ENCODE results near the gene STIL. TPM values are rescaled to one million over a fixed set of nuclear protein-coding genes. Genes with fewer than 3 reads are reported as not detected.
"Not testable (repeated sequence)": the region's sequence is repeated elsewhere in the genome, so short reads cannot be mapped to it uniquely, and the experiment has no call there.

STIL gene
- total RNA-seq: 10 to 100 TPM; 44.0 to 51.3 TPM

DNA sequence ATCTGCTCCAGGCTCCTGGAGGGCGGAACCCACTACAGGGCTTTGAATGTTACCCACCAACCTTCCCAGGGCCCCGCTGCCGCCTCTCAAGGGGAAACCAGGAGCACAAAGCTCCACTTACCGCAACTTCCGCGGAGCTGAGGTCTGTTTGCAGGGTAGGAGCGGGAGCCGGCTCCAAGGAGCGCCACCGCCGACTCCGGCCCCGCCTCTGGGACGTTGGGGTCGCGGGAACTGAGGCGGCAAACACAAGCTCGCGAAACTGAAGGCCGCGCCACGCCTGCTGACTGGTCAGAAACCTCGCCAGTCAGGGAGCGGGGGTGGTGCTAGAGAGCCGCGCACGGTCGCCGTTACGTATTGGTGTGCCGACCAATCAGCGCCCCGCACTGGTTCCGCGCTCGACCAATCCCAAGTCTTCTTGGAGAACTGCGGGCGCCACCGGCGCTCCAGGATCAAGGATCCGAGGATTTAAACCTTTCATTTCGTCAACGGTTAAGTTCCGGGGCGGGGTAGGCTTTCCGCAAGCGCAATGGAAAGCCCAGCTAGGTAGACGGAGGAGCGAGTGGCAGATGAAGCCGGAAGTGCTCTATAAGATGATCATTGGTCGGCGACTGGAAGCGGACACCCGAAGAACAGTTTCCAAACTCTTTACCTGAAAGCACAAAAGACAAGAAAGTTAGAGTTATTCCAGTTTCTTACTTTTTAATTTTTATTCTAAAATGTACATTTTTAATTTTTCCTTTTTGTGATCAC is at the start of gene STIL:
Gene STIL, minus strand, starts transcription at position 233 of the 750 bp plus-strand sequence. CDS start 3,828 bp downstream, outside the sequence.
- ChIA-PET POLR2A (interaction anchor here (0.7 to 1.3 kb wide), 3 partner anchors 18 to 647 kb away, joined by 3 to 10 read pairs (median 4); partner anchors contain the start of gene CMPK1), CTCF (interaction anchor here (0.6 to 1.4 kb wide), 11 partner anchors 9 to 424 kb away, joined by 3 to 9 read pairs (median 4); partner anchors contain the start of genes CMPK1 and FOXD2)
- no peaks in the 10 kb centered on the region for H3K27me3 Mint-ChIP-seq
- peak within 1 kb of the TSS; percentile 92 for H3K27ac Mint-ChIP-seq
- DNase-seq: peak; percentile 99
- peak within 1 kb of the TSS; percentile 93 for H3K4me3 Mint-ChIP-seq
- H3K36me3 Mint-ChIP-seq (ENCODE audit: low read depth): peaks cover 29% of the 10 kb centered on the region
- H3K9me3 Mint-ChIP-seq: no peaks in the 10 kb centered on the region
- H3K4me1 Mint-ChIP-seq: peaks cover 30% of the 10 kb centered on the region

DNA sequence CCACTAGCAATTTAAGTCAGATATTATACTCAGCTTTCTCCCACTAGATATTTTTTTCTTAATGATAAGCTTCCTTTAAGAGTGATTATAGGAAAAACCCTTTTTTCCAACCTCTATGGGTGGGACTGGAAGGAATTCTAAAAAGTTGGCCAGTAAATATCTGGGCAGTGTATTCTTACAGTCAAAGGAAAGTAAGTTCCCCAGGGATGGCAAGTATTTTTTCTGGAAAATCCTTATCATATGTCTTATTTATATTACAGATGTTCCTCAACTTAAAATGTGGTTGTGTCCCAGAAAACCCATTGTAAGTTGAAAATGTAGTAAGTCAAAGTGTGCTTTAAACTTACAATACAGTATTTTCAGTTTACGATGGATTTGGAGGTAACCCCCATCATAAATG is 48.9 kb upstream of the STIL start:
- Mint-ChIP-seq H3K36me3 (ENCODE audit: low read depth) (no peaks in the 10 kb centered on the region), H3K27ac (no peak overlapping the region), H3K4me3 (no peak overlapping the region), H3K27me3 (no peaks in the 10 kb centered on the region), H3K4me1 (peaks cover 5% of the 10 kb centered on the region), H3K9me3 (no peaks in the 10 kb centered on the region)
- CTCF ChIA-PET: no interaction called here
- POLR2A ChIA-PET: no interaction called here
- no peak for DNase-seq

DNA sequence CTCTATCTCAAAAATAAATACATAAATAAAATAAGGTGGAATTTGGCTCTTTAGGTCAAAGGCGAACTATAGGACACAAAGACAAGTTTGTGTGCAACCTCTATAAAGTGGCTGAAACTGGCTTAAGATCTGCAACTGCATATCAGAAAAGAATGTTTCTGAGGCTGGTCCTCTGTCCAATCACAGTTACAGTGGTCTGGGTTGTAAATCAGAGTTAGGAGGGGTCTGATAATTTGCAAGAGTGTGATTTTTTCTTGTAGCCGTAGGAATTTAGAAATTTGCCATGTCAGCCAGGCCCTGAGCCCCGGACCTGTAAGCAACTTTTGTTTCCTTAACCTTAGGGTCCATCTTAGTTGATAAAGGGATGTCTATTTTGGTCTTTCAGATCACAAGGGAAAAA is 47.4 kb upstream of the STIL start:
- CTCF ChIA-PET: no interaction called here
- Mint-ChIP-seq H3K4me1 (peaks cover 5% of the 10 kb centered on the region), H3K27me3 (no peaks in the 10 kb centered on the region), H3K27ac (no peak overlapping the region), H3K9me3 (no peaks in the 10 kb centered on the region), H3K36me3 (ENCODE audit: low read depth) (no peaks in the 10 kb centered on the region), H3K4me3 (no peak overlapping the region)
- POLR2A ChIA-PET: no interaction called here
- no peak for DNase-seq

DNA sequence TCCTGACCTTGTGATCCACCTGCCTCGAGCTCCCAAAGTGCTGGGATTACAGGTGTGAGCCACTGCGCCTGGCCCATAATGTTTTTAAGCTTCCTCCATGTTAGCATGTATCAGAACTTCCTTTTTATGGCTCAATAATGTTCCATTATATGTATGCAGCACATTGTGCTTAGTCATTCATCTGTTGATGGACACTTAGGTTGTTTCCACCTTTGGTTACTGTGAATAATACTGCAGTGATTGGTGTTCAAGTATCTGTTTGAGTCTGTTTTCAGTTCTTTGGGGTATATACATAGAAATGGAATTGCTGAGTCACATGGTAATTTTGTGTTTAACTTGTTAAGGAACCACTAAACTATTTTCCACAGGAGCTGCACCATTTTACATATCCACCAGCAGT is 37.4 kb upstream of the STIL start:
- no peak overlapping the region for H3K27ac Mint-ChIP-seq
- POLR2A ChIA-PET: no interaction called here

DNA sequence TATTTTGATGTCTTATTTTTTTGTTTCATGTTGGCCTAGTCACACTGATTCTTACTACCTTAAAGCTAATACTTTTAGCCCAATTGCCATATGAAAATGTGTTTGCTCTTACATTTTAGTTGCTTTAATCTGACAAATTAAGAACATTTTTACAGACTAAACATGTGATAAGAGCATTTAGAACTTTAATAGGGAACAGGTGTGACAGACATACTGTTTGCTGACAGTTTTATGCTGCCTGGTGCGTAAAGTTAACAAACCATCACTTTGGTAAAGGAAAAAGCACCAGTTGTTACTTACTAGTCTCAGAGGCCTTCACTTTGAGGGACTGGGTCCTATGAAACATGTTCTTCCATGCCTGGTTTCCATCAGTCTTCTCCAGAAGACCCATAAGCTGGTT is 34.3 kb upstream of the STIL start:
- Mint-ChIP-seq H3K4me1 (peaks cover 2% of the 10 kb centered on the region), H3K27ac (no peak overlapping the region), H3K9me3 (no peaks in the 10 kb centered on the region), H3K4me3 (no peak overlapping the region), H3K36me3 (ENCODE audit: low read depth) (peaks cover 20% of the 10 kb centered on the region), H3K27me3 (no peaks in the 10 kb centered on the region)
- DNase-seq: no peak
- ChIA-PET CTCF (interaction anchor here (1.1 to 2.7 kb wide), 2 partner anchors 10 to 14 kb away, joined by 4 to 8 read pairs; partner anchors contain the start of gene CMPK1), POLR2A (no interaction called here)

More for the DNA sequence above, 37.4 kb upstream of the STIL start:
- Mint-ChIP-seq H3K36me3 (ENCODE audit: low read depth) (peaks cover 15% of the 10 kb centered on the region), H3K27me3 (no peaks in the 10 kb centered on the region), H3K4me1 (peaks cover 2% of the 10 kb centered on the region), H3K9me3 (no peaks in the 10 kb centered on the region), H3K4me3 (no peak overlapping the region)
- CTCF ChIA-PET: interaction anchor here (0.7 to 2.0 kb wide), 3 partner anchors 18 to 407 kb away, joined by 3 to 6 read pairs (median 4); partner anchors contain the start of gene CMPK1
- DNase-seq: no peak

DNA sequence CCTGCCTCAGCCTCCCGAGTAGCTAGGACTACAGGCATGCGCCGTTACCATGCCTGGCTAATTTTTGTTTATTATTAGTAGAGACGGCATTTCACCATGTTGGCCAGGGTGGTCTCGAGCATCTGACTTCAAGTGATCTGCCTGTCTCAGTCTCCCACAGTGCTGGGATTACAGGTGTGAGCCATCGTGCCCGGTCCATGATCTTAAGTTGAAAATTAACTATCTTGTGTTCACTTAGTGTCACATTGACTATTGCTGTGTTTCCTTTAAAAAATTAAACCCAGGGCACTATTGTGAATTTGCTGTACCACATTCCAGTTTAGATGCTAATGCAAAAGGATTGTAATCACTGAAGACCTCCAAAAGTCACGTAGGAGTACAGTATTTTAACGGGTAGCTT is 33.8 kb upstream of the STIL start:
- POLR2A ChIA-PET: no interaction called here
- DNase-seq: no peak
- no peaks in the 10 kb centered on the region for H3K27me3 Mint-ChIP-seq
- CTCF ChIA-PET: interaction anchor here (2.7 kb wide), 1 partner anchor 14 kb away, joined by 8 read pairs; the partner anchor contains the start of gene CMPK1
- no peak overlapping the region for H3K4me3 Mint-ChIP-seq
- H3K9me3 Mint-ChIP-seq: no peaks in the 10 kb centered on the region
- H3K27ac Mint-ChIP-seq: no peak overlapping the region
- peaks cover 20% of the 10 kb centered on the region for H3K36me3 Mint-ChIP-seq (ENCODE audit: low read depth)
- H3K4me1 Mint-ChIP-seq: peaks cover 2% of the 10 kb centered on the region

DNA sequence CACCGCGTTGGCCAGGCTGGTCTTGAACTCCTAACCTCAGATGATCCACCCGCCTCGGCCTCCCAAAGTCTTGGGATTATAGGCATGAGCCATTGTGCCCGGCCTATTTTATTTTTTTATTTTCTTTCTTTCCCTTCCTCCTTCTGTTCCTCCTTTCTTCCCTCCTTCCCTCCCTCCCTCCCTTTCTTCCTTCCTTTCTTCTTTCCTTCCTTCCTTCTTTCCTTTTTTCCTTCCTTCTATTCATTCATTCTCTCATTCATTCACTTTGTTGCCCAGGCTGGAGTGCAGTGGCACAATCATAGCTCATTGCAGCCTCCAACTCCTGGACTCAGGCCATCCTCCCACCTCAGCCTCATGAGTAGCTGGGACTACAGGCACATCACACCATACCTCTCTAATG is 33.0 kb upstream of the STIL start:
- peaks cover 20% of the 10 kb centered on the region for H3K36me3 Mint-ChIP-seq (ENCODE audit: low read depth)
- POLR2A ChIA-PET, H3K9me3 Mint-ChIP-seq, H3K4me1 Mint-ChIP-seq, H3K27ac Mint-ChIP-seq, H3K27me3 Mint-ChIP-seq, DNase-seq, H3K4me3 Mint-ChIP-seq: not testable (repeated sequence)
- CTCF ChIA-PET: interaction anchor here (2.7 kb wide), 1 partner anchor 13 kb away, joined by 8 read pairs; the partner anchor contains the start of gene CMPK1

DNA sequence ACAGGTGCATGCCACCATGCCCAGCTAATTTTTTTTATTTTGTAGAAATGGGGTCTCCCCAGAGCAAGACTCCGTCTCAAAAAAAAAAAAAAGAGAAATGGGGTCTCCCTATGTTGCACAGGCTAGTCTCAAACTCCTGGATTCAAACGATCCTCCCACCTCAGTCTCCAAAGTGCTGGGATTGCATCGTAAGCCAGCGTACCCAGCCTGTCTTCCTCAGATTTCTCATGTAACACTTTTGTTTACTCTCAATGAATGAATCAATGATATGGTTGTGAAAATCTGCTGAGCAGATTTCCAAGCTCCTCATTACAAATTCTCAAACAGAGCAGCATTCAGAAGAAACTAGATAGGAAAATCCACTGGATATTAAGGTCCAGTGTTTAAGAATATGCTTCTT is 26.3 kb upstream of the STIL start:
- Mint-ChIP-seq H3K4me3 (no peak overlapping the region), H3K36me3 (ENCODE audit: low read depth) (peaks cover 12% of the 10 kb centered on the region), H3K27ac (no peak overlapping the region), H3K27me3 (no peaks in the 10 kb centered on the region), H3K4me1 (peaks cover 18% of the 10 kb centered on the region), H3K9me3 (no peaks in the 10 kb centered on the region)
- DNase-seq: no peak
- POLR2A ChIA-PET: no interaction called here
- CTCF ChIA-PET: no interaction called here

DNA sequence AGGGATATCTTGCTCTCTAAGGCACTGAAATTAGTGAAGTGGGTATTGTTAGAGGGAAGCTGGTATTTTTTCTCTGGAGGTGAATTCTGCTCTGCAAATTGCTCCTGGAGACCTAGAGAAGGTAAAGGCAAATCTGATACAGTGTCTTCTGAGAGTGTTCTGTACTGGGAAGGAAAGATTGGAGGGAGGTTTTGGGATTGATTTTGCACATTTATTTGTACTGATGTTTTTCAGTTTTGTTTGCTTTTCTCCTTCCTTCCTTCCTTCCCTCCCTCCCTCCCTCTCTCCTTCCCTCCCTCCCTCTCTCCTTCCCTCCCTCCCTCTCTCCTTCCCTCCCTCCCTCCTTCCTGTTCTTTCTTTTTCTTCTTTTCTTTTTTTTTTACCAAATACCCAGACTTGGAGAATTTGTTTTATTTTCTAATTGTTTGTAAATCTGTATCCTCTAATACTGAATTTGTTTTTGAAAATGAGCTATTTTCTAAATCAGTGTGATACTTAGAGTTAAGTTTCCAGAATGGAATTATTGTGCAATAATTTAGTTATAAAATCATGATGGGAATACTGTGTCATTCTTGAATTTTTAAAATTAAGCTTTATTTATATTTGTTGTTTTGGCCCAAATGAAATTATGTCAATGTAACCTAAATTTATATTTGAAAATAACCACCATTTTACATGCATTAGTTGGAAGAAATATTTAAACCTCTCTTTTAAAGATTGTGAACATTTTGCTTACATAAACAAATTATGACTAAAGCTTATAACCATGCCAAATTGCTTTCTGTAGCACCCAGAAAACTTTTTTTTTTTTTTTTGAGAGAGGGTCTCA is 24.5 kb upstream of the STIL start:
- ChIA-PET CTCF (interaction anchor here (0.6 to 1.3 kb wide), 5 partner anchors 10 to 99 kb away, joined by 3 to 6 read pairs (median 3); partner anchors contain the start of gene FOXD2), POLR2A (no interaction called here)
- Mint-ChIP-seq H3K4me1 (peaks cover 25% of the 10 kb centered on the region), H3K27ac (no peak overlapping the region), H3K9me3 (no peaks in the 10 kb centered on the region), H3K36me3 (ENCODE audit: low read depth) (peaks cover 8% of the 10 kb centered on the region), H3K4me3 (no peak overlapping the region), H3K27me3 (no peaks in the 10 kb centered on the region)
- DNase-seq: no peak

DNA sequence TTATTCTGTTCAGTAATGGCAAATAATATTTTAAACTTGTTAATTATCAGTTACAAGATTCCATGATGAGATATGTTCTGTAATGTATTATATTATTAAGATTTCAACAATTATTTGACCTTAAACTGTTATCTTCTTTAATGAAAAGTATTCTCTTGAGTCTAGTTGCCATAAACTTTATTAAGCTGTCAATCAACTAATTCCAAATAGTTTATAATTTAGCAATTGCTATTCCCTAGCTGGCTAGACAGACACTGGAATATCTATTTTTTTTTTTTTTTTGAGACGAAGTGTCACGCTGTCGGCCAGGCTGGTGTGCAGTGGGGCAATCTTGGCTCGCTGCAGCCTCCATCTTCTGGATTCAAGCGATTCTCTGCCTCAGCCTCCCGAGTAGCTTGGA is 23.4 kb upstream of the STIL start:
- Mint-ChIP-seq H3K4me1 (peaks cover 25% of the 10 kb centered on the region), H3K36me3 (ENCODE audit: low read depth) (peaks cover 8% of the 10 kb centered on the region), H3K4me3 (no peak overlapping the region), H3K27me3 (no peaks in the 10 kb centered on the region), H3K27ac (no peak overlapping the region), H3K9me3 (no peaks in the 10 kb centered on the region)
- DNase-seq: no peak
- ChIA-PET POLR2A (no interaction called here), CTCF (interaction anchor here (0.7 to 1.3 kb wide), 4 partner anchors 12 to 100 kb away, joined by 3 to 6 read pairs (median 3); partner anchors contain the start of gene FOXD2)

DNA sequence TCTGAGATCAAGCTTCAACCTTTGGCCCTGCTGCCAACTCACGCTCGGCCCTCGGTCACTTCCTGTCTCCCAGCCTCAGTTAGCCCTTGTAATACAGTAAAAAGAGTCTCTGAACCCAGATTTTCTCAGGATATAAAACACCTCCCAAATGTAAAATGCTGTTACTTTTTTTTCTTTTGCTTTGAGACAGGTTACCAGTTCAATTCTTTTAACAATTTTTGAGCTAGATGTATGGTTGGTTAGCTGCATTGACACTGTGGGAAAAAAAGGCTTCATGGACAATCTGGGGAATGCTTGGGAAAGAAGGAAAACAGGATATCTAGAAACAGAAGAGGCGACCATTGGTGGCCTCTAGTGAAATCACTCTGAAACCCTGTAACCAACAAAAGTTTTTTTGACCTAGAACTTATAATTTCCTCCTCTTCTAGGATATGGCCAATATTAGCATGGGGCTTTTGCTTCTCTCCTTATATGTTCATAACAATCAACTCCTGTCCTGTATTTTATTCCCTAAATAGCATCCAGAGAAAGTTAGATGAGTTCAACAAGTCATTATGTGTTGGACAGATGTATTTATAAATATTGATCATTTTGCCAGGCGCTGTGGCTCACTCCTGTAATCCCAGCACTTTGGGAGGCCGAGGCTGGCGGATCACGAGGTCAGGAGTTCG is 21.0 kb upstream of the STIL start:
- Mint-ChIP-seq H3K27ac (peak overlapping the region; percentile 95), H3K27me3 (no peaks in the 10 kb centered on the region), H3K9me3 (no peaks in the 10 kb centered on the region), H3K4me1 (peaks cover 21% of the 10 kb centered on the region), H3K36me3 (ENCODE audit: low read depth) (peaks cover 7% of the 10 kb centered on the region), H3K4me3 (peak overlapping the region; percentile 93)
- CTCF ChIA-PET: interaction anchor here (1.9 to 2.9 kb wide), 4 partner anchors 10 to 21 kb away, joined by 6 to 12 read pairs (median 8); partner anchors contain the start of gene STIL
- POLR2A ChIA-PET: no interaction called here
- DNase-seq: no peak
